GM18868 (cell line): ENCODE results near the gene RALGDS.

ENCODE experiments used
- ATAC-seq: cut with Tn5 transposase; IDR thresholded peaks from one replicate; pipeline ENCODE4 v1.9.1; 2021; ENCODE audit warnings: mild to moderate bottlenecking, moderate library complexity; ENCODE audit not compliant: unreplicated experiment

The RALGDS gene

GRCh38 chr9:133108794-133109641 is 12.0 kb downstream of the RALGDS start:
- no peak for ATAC-seq

- no peak for ATAC-seq
Observed at GRCh38 chr9:133107961-133108793, 12.9 kb downstream of the RALGDS start.

- ATAC-seq: no peak
Observed at GRCh38 chr9:133107245-133107722, 13.8 kb downstream of the RALGDS start.

- ATAC-seq: no peak
Observed at GRCh38 chr9:133106511-133107244, 14.4 kb downstream of the RALGDS start.

GRCh38 chr9:133105461-133105770 is 15.6 kb downstream of the RALGDS start:
- no peak for ATAC-seq

- ATAC-seq: no peak
Observed at GRCh38 chr9:133104718-133105460, 16.2 kb downstream of the RALGDS start.

- no peak for ATAC-seq
Observed at GRCh38 chr9:133103987-133104505, 17.0 kb downstream of the RALGDS start.

GRCh38 chr9:133103183-133103986 is 17.7 kb downstream of the RALGDS start:
- no peak for ATAC-seq

GRCh38 chr9:133102190-133103021 is 18.6 kb downstream of the RALGDS start:
- ATAC-seq: no peak

GRCh38 chr9:133101356-133102189 is 19.5 kb downstream of the RALGDS start:
- ATAC-seq: no peak

GRCh38 chr9:133100506-133101355 is 20.3 kb downstream of the RALGDS start:
- ATAC-seq: no peak

- no peak for ATAC-seq
Observed at GRCh38 chr9:133099726-133100505, 21.1 kb downstream of the RALGDS start.

- ATAC-seq: no peak
Observed at GRCh38 chr9:133098871-133099270, 22.2 kb downstream of the RALGDS start.

GRCh38 chr9:133098104-133098754 is 22.8 kb downstream of the RALGDS start:
- no peak for ATAC-seq

- no peak for ATAC-seq
Observed at GRCh38 chr9:133094842-133095393, 26.1 kb downstream of the RALGDS start.
